Measurements from ENCODE around the gene NRXN3. TPM values are rescaled to one million over a fixed set of nuclear protein-coding genes. Genes with fewer than 3 reads are reported as not detected.

Gene NRXN3
- total RNA-seq, 1 donor from 2014 or later = 8.7 TPM

DNA sequence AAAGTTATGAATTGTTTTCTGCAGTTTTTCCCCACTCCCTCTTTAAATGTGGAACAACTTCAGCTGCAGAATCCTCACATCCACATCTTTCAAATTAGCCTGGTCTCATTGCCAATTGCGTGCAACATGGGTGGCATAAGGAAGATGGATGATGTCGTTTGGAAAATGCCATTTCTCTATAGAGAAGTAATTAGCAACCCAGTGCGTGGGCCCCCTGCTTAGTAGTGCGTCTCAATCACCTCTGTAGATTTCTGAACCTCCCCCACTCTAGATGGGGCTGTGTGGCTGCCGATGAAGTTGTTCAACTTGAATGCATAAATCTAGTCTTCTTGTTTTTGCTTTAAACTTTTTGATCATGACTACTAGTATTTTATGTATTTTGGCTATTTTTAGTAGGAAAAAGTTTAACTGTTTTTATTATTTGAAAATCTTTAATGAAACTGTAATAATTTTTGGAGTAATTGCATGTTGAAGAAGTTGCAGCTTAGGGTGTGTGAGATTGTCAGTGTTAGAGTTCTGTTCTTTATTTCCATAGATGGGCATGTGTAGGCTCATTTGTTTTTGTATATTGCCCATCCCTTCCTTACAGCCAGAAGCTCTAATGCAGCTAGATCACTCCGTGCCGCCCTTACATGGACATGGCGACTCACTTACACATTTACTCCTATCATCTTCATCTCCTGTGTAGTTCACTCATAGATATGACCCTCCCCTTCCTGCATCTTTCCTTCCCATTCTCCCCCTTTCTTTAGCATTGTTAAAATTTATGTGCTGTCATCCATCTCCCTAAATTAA, 1683.0 kb downstream of the NRXN3 start:
- no peak for DNase-seq (ENCODE audit: low spot score)

DNA sequence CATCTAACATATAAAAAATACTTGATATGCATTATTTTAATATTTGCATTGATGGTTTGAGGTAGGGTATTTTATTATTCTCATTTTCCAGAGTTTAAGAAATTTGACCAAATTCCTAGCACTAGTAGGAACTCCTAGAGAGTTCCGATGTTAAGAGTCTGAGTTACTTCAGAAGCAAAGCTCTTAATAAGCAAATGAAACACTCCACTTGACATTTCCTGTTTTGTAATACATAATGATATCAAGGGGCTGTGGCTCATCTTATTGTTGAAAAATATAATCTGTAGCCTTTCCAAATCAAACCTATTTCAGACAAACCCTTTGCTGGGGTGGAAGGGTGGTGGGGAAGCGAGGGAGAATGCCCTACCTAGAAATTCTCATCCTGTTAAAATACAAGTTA, 1685.6 kb downstream of the NRXN3 start:
- DNase-seq (ENCODE audit: low spot score) = no peak

DNA sequence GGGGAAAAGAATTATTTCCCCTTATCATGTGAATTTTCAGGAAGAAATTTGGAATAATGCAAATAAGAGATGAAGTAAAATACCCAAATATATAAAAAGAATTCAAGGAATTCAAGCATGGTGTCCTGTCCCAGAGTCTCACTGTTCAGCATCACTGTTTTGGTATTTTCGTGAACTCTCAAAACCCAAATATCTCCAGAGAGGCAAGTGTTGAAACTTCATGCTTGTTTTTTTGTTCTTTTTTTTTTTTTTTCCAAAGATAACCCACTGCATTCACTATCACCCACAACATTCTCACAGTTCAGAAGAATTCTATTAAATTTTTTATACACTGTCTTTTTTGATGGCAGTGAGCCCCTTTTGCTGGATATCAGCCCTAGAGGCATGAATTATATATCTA, 1686.2 kb downstream of the NRXN3 start:
- DNase-seq (ENCODE audit: low spot score) = peak; percentile 64

DNA sequence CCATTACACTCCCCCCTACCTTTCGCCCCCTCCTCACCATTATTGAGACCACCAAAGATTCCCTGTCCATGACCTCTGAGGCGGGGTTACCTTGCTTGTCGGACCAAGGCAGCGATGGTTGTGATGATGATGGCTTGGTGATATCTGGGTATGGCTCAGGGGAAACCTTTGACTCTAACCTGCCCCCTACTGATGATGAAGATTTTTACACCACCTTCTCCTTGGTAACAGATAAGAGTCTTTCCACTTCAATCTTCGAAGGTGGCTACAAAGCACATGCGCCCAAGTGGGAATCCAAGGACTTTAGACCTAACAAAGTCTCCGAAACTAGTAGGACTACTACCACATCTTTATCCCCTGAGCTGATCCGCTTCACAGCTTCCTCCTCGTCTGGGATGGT, 1690.9 kb downstream of the NRXN3 start:
- no peak for DNase-seq (ENCODE audit: low spot score)

DNA sequence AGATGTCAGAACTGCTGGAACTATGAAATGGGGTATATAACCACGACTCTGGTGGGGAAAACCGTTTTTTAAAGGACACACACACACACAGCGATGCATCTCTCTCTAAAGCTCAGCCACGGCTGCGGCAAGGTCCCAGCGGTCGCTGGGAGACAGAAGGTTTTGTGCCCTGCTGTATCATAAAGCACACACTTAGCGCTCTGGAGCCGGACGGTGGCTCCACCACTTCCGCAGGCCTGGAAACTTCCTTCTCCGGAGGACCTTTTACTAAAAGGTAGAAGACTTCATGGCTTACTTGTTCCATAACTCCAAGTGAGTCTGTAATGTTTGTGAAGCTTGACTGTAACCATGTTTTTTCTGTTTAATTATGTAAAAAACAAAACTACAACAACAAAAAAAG, 1691.9 kb downstream of the NRXN3 start:
- DNase-seq (ENCODE audit: low spot score) = no peak

DNA sequence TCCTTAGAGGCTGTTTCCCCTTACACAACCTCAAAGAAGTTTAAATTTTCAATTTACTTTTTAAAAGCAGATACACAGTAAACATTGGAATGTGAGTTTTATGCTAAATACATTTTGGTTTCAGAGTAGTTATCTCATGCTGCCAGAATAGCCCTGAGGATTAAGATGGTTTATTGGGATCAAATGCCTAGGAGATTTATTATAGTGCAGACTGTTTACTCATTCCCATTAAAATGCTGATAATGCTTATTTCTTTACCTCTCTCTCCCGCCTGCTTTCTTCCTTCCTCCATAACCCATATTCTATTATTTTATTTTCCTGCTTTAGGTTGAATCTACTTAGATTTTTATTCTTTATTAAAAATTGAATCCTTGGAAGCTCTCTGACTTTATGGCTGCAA, 1701.0 kb downstream of the NRXN3 start:
- peak; percentile 84 for DNase-seq (ENCODE audit: low spot score)

DNA sequence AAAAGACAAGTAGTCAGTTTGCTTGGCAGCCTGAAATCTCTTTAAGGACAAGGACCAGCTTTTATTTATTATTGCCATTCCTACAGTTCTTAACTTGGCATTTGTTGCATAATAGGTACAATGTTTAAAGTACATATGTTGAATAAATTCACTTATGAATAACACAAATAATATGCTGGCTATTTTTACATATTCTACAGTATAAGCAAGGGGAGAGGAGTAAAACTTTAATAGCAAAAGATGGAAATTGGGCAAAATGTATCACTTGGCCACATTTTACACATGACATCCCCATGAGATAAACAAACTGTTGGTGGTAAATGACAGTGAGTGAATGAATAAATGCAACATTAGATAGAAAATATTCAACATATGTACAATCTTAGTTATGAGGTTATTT, 1708.1 kb downstream of the NRXN3 start:
- DNase-seq (ENCODE audit: low spot score) = no peak

DNA sequence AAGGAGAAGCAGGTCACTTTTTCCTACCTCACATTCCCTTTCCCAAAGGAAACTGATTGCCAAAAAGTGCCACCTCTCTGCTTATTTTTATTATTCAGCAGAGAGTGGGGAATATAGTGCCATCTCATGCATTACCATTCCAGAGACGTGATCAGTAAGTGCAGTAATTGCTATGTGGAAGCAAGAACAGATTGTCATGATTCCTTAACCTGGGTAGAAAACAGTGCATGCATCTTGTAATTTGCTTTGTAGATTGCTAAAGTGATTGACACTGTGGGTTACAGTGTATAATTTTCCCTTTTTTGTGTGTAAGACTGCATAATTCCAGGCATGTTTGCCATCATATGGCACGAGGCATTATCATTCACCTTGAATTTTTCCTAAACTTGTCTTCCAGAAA, 1708.6 kb downstream of the NRXN3 start:
- no peak for DNase-seq (ENCODE audit: low spot score)

DNA sequence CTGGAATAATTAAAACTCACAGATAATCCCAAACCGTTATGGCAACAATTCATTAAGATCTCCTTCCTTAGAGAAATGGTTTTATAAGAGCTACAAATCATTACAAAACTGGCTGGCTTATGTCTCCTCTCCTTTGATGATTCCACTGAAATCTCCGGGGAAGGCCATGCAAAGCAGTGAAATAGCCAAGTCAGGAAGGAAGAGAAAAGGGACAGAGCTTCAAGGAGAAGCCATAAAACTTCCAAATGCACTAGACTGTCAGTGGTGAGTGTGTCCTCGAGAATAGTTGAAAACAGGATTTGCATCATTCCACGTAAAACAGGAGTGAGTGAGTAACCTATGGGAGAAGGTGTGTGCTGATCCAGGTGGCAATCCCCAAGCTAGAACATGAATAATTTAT, 1711.1 kb downstream of the NRXN3 start:
- no peak for DNase-seq (ENCODE audit: low spot score)

DNA sequence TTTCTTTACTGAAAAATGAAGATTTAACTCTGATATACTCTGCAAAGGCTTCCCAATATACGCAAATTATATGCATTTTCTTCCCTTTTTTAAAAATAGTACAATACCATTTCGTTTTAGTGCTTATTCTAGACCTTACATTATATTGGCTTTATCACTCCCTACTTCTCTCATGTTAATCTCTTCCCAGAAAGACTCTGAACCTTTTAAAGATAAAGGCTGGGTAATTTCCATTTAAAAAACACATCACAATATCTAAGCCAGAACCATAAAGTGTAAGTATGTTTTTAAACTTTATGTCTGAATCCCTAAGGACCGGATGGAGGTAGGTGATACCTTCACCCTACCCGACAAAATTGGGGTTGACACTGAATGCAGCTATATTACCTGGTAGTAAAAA, 1720.4 kb downstream of the NRXN3 start:
- no peak for DNase-seq (ENCODE audit: low spot score)

DNA sequence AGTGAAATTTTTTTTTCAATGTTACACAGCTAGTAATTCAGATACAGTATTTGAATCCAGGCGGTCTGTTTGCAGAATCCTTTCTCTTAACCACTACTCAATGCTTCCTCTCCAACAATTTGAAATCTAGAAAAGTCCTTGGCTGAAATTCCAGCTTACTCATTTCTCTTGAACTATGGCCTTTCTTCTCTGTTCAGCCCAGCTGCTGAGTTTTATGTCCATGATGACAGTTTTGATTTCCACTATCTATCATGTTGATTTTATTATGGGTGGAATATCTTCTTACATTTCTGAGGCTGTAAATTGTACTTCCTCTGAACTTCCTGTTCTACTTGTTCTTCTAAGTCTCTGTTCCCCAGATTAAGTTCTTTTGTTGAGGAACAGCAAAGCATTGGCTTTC, 1725.8 kb downstream of the NRXN3 start:
- DNase-seq (ENCODE audit: low spot score) = peak; percentile 64

DNA sequence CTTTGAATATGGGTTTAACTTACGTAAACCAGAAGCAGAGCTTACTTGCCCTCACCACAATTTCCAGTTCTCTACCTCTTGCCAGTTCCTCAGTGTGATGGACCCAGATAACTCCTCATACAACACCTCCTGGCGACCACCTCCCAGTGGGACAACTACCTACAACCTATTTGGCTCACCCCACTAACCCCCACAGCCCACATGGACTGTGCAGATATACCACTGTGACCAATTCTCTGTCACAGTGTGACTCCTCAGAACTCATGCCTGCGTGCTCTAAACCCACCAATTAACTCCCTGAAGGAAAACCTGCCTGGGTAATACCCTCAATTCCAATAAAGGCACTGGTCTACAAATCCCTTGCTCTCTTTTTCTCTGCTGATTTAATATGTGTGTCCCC, 1729.4 kb downstream of the NRXN3 start:
- no peak for DNase-seq (ENCODE audit: low spot score)

DNA sequence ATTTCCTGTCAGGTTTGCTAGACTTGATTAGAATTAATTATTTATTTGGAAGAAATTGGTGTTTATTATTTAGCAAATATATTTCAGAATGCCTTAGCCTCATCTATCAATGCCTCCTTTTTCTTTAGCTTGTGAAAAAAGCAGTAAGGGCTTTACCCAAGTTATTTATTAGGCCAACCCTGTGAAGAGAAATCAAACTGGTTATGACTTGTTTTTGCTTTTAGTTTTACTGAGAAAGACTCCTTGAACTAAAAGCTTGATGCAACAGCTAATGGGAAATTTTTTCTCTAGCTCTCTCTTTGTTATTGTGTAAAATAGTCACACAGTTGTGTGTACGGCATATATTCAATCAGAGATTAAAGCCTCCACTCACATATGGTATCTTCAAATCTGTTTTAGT, 1734.3 kb downstream of the NRXN3 start:
- peak; percentile 16 for DNase-seq (ENCODE audit: low spot score)

DNA sequence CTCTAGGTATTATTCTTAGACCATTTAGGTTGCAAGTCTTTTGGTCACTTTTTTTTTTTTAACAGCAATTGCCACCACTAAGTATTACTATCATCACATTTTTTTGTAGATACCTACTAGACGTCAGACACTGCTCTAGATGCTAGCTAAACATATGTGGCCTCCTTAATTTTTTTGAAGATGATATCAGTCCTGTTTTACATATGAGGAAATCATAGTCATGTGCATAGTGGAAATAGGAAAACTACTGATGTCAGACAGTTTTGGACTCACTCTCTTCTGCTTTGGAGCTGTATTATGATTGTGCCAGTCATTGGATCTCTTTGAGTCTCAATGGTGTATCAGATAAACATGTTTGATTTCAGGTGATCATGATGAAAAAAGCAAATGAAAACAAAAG, 1736.8 kb downstream of the NRXN3 start:
- no peak for DNase-seq (ENCODE audit: low spot score)

DNA sequence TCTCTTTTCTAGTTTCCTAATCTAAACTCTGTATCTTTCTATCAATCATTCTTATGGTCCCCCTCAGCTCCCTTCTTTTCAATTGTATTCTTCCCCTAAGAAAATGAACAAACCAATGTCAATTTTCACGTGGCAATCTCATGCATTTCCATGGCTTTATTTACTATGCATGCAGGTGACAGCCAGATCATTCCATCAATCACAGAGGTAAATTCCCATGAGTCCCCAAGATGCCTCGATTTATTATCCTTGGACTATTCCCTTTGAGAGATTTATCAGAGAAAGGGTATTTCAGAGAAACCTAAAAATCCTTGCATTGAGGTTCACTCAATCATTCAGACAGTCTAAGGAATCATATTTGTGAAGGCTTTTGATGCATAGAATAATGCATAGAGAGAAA, 1739.9 kb downstream of the NRXN3 start:
- DNase-seq (ENCODE audit: low spot score) = no peak

DNA sequence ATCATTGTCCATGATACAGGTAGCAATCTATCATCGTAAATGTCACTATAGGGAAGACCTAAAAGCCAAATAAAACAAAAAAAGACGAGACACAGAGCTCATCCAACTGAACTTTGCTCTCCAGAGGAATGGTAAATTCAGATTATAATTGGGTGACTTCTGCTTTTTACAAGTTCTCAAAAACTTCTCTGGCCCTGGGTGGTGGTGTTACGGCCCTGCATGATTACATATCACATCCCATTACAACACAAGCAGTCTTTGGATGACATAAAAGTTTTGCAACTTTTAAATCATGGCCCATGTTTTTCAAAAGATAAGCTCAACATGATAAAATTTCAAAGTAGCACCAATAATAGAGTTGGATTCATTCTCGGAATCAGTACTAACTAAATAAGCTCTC, 1741.6 kb downstream of the NRXN3 start:
- peak; percentile 67 for DNase-seq (ENCODE audit: low spot score)

DNA sequence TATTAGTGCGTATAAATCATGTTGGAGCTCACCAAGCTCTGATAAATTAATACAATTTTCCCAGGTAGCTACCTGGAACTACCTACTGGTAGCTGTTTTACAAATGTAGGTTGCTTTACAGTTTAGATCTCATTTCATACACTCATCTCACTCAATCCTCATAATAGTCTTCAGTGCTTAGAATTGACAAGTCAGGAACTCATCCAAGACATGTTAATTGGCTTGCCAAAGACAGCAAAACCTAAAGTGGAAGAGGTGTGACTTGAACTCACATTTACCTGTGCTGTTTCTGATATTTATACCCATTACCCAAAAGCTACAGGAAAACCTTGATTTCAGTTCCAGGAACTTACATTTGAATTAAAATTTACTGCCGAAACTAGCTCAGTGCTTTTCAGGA, 1744.4 kb downstream of the NRXN3 start:
- DNase-seq (ENCODE audit: low spot score) = no peak

DNA sequence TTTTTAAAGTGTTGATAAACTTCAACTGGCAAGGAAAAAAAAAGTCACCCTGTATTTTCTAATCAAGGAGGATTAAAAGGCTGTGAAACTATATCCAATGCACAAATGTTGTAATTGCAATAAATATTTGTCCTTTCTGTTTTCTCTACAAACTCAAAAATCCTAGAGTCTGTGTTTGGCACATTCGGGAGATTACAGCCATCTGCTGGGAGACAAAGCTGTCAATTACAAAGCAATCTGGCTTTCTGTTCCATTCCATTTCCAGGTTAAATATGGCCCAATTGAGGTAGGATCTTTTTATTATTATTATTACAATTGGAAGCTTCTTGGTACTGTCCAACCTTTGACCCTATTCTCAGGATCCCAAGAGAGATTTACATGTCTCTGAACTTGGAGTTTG, 1745.2 kb downstream of the NRXN3 start:
- no peak for DNase-seq (ENCODE audit: low spot score)

DNA sequence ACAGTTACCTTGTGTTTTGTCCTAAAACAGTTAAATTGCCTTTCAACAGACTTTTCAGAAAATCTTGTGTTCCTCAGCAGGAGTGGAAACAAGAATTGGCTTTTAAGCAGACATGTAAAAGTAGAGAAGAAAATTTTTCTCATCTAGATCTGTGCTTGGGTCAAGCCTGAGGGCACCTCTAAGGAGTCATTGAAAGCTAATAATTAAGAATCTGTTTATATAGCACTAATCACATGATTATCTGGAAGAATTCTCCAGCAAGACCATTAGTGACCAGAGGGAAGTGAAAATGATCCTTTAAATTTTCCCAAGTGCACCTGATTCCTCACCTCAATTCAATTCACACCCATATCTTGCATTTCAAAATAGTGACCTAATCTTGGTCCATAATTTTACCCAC, 1746.1 kb downstream of the NRXN3 start:
- DNase-seq (ENCODE audit: low spot score) = no peak

DNA sequence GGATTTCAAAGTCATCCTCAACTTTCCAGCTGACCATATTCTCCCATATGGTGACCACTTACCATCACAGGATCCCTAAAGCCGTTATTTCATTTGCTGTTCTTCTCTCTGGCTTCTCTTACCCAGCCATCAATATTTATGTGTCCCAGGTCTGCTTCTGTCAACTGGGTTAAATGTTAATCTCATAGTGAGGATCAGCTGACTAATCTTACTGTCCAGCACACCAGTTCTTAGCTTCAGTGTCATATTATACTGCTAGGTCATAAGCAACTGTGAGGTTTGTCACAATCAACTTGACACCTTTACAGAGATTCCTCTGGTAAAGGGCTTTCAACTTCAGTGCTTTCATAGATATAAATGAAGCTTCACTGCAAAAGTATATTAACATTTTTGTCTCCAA, 1746.7 kb downstream of the NRXN3 start:
- no peak for DNase-seq (ENCODE audit: low spot score)
